Measurements from ENCODE around the gene ADD1. TPM values are rescaled to one million over a fixed set of nuclear protein-coding genes. Genes with fewer than 3 reads are reported as not detected.

Gene ADD1
- polyA plus RNA-seq, 3 donors = 76.1 to 122 (median 103) TPM

DNA sequence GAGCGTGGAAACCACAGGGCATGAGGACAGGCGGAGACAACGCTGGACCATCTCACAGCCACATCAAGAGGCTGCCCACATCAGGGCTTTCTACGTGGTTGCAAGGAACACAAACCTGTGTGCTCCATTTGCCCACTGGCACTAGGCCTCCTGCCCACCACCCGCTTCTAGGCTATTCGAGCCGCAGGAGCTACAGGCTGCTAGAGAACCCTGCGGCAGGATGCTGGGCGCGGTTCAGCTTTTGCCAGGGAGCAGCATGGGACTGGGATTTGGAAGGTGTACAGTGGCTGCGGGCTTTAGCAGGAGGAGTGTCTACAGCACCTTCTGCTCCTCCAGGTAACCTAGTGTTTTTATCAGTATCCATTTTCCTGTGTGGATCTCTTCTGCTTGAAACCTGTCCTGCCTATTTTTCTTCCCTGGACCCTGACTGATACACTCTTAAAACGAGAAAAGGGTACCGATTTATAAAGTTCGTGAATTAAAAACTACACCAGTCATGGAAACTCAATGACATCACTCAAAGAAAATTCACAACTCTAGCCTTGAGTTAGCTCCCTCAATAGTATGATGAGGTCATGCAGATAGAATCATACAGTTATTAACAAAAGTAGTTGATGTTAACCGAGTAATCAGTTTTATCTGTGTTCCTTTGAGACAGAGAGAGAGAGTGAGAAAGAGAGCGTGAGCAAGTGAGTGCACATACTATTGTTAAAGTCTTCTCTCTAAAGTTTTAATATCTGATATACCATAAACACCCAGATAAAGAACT lies 106.8 kb downstream of the ADD1 start:
- H3K4me3 Mint-ChIP-seq = no peak overlapping the region
- peaks cover 89 to 92% of the 10 kb centered on the region in 2 donors for H3K36me3 ChIP-seq (replicated peaks in 1 of 2; ENCODE audit: control insufficient read depth in 1 of 2, insufficient read depth in 2 of 2, low read length in 2 of 2)
- H3K9me3 ChIP-seq (replicated peaks in 1 of 2; ENCODE audit: control insufficient read depth in 1 of 2, insufficient read depth in 1 of 2, low read length in 2 of 2) = no peaks in the 10 kb centered on the region
- no peak overlapping the region for H3K9ac ChIP-seq (ENCODE audit: insufficient read depth, low read length, poor library complexity, severe bottlenecking)
- H2AFZ ChIP-seq (ENCODE audit: insufficient read depth, low read depth, low read length, poor library complexity, severe bottlenecking) = no peak overlapping the region
- H3K4me3 ChIP-seq (replicated peaks in 1 of 3; ENCODE audit: low read depth in 2 of 3, low read length in 3 of 3) = no peak overlapping the region
- peak overlapping the region in 1 of 7 donors; percentile 1 for H3K27ac Mint-ChIP-seq
- H3K9me3 Mint-ChIP-seq = peaks cover 0 to 1% (median 0%) of the 10 kb centered on the region in 7 donors
- intact Hi-C loops (cut with micrococcal nuclease) = no loop called here
- TF ChIP-seq, protein P1, sequence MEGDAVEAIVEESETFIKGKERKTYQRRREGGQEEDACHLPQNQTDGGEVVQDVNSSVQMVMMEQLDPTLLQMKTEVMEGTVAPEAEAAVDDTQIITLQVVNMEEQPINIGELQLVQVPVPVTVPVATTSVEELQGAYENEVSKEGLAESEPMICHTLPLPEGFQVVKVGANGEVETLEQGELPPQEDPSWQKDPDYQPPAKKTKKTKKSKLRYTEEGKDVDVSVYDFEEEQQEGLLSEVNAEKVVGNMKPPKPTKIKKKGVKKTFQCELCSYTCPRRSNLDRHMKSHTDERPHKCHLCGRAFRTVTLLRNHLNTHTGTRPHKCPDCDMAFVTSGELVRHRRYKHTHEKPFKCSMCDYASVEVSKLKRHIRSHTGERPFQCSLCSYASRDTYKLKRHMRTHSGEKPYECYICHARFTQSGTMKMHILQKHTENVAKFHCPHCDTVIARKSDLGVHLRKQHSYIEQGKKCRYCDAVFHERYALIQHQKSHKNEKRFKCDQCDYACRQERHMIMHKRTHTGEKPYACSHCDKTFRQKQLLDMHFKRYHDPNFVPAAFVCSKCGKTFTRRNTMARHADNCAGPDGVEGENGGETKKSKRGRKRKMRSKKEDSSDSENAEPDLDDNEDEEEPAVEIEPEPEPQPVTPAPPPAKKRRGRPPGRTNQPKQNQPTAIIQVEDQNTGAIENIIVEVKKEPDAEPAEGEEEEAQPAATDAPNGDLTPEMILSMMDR (IDR thresholded peaks at IDR 0.05) = no peak
- DNase-seq = no peak
- H3K4me1 Mint-ChIP-seq = no peaks in the 10 kb centered on the region
- H3K4me2 ChIP-seq (replicated peaks; ENCODE audit: extremely low read depth, low read length, poor library complexity, severe bottlenecking) = no peak overlapping the region
- no peaks in the 10 kb centered on the region for H3K4me1 ChIP-seq (ENCODE audit: control insufficient read depth in 1 of 2, insufficient read depth in 2 of 2, low read length in 2 of 2)
- H4K20me1 ChIP-seq (ENCODE audit: insufficient read depth, low read length) = peaks cover 24% of the 10 kb centered on the region
- H3K27me3 ChIP-seq (ENCODE audit: control insufficient read depth in 2 of 2, insufficient read depth in 2 of 2, low read length in 2 of 2) = no peaks in the 10 kb centered on the region
- peaks cover 77 to 93% of the 10 kb centered on the region in 2 donors for H3K36me3 Mint-ChIP-seq
- no peaks in the 10 kb centered on the region for H3K79me2 ChIP-seq (ENCODE audit: insufficient read depth, low read length)
- 97% methylated on average over 10 of the region's 16 CpGs for WGBS (ENCODE audit: insufficient coverage)
- no peak overlapping the region for H3K27ac ChIP-seq (ENCODE audit: low read depth in 1 of 2, low read length in 2 of 2)
- H3K27me3 Mint-ChIP-seq (ENCODE audit: low read depth in 3 of 3) = peaks cover 0 to 2% (median 2%) of the 10 kb centered on the region in 3 donors

DNA sequence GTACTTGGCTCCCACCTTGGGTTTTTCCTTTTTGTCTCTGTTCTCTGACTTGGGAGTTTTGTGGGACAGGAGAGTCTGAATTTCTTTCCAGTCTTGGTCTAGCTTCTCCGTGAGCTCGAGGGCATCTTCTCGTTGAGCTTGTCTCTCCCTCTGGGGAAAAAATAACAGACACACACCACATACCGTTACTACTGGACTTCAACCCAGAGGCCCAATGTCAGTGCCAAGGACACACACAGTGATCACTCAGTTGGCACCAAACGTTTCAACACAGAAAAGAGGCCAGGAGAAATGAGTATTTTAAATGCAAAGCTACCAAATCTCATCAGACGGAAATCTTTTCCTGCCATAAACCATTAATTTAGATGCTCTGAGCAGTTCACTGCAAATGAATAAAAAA lies 109.9 kb downstream of the ADD1 start:
- Histone ChIP-seq H3K79me2 (ENCODE audit: insufficient read depth, low read length) (peaks cover 9% of the 10 kb centered on the region), H3K36me3 (replicated peaks in 1 of 2; ENCODE audit: control insufficient read depth in 1 of 2, insufficient read depth in 2 of 2, low read length in 2 of 2) (peaks cover 83 to 94% of the 10 kb centered on the region in 2 donors), H3K9ac (ENCODE audit: insufficient read depth, low read length, poor library complexity, severe bottlenecking) (no peak overlapping the region), H2AFZ (ENCODE audit: insufficient read depth, low read depth, low read length, poor library complexity, severe bottlenecking) (no peak overlapping the region), H4K20me1 (ENCODE audit: insufficient read depth, low read length) (peaks cover 42% of the 10 kb centered on the region), H3K27me3 (ENCODE audit: control insufficient read depth in 2 of 2, insufficient read depth in 2 of 2, low read length in 2 of 2) (no peaks in the 10 kb centered on the region), H3K4me1 (ENCODE audit: control insufficient read depth in 1 of 2, insufficient read depth in 2 of 2, low read length in 2 of 2) (no peaks in the 10 kb centered on the region), H3K9me3 (replicated peaks in 1 of 2; ENCODE audit: control insufficient read depth in 1 of 2, insufficient read depth in 1 of 2, low read length in 2 of 2) (no peaks in the 10 kb centered on the region), H3K27ac (ENCODE audit: low read depth in 1 of 2, low read length in 2 of 2) (no peak overlapping the region), H3K4me3 (replicated peaks in 1 of 3; ENCODE audit: low read depth in 2 of 3, low read length in 3 of 3) (no peak overlapping the region), H3K4me2 (replicated peaks; ENCODE audit: extremely low read depth, low read length, poor library complexity, severe bottlenecking) (no peak overlapping the region)
- TF ChIP-seq, protein P1 (IDR thresholded peaks at IDR 0.05) = no peak
- WGBS (ENCODE audit: insufficient coverage) = no CpG with 5 or more reads among the region's 6 CpGs
- Mint-ChIP-seq H3K4me3 (no peak overlapping the region), H3K27me3 (ENCODE audit: low read depth in 3 of 3) (peaks cover 0 to 2% (median 2%) of the 10 kb centered on the region in 3 donors), H3K9me3 (no peaks in the 10 kb centered on the region), H3K4me1 (peaks cover under 1% of the 10 kb centered on the region), H3K27ac (peak overlapping the region in 3 of 7 donors; percentile 7 to 35 (median 26)), H3K36me3 (peaks cover 79 to 93% of the 10 kb centered on the region in 2 donors)
- DNase-seq = no peak
- intact Hi-C loops (cut with micrococcal nuclease) = no loop called here
